Measurements from ENCODE around the gene BRD4.

The BRD4 gene

GRCh38 chr19:15248106-15248505, 84.2 kb downstream of the BRD4 start:
- no peak for TF ChIP-seq CTCF (IDR thresholded peaks at IDR 0.05; ENCODE audit: insufficient read depth, low read depth, low read length, missing control alignments)

GRCh38 chr19:15247107-15248014, 85.0 kb downstream of the BRD4 start:
- no peak overlapping the region for H3K4me3 ChIP-seq (ENCODE audit: low read length)
- no peak for TF ChIP-seq CTCF (IDR thresholded peaks at IDR 0.05; ENCODE audit: insufficient read depth, low read depth, low read length, missing control alignments)
- no peak for DNase-seq (ENCODE audit: low read depth)

More at GRCh38 chr19:15248106-15248505, 84.2 kb downstream of the BRD4 start:
- no peak overlapping the region for H3K4me3 ChIP-seq (ENCODE audit: low read length)
- no peak for DNase-seq (ENCODE audit: low read depth)

GRCh38 chr19:15246198-15246481, 86.2 kb downstream of the BRD4 start:
- TF ChIP-seq CTCF (IDR thresholded peaks at IDR 0.05; ENCODE audit: insufficient read depth, low read depth, low read length, missing control alignments) = no peak
- H3K4me3 ChIP-seq (ENCODE audit: low read length) = no peak overlapping the region
- no peak for DNase-seq (ENCODE audit: low read depth)

GRCh38 chr19:15245370-15246197, 86.8 kb downstream of the BRD4 start:
- no peak overlapping the region for H3K4me3 ChIP-seq (ENCODE audit: low read length)
- DNase-seq (ENCODE audit: low read depth) = no peak
- no peak for TF ChIP-seq CTCF (IDR thresholded peaks at IDR 0.05; ENCODE audit: insufficient read depth, low read depth, low read length, missing control alignments)

- H3K4me3 ChIP-seq (ENCODE audit: low read length) = no peak overlapping the region
- no peak for TF ChIP-seq CTCF (IDR thresholded peaks at IDR 0.05; ENCODE audit: insufficient read depth, low read depth, low read length, missing control alignments)
- DNase-seq (ENCODE audit: low read depth) = no peak
Observed at GRCh38 chr19:15244808-15245207, 87.5 kb downstream of the BRD4 start.

- TF ChIP-seq CTCF (IDR thresholded peaks at IDR 0.05; ENCODE audit: insufficient read depth, low read depth, low read length, missing control alignments) = no peak
- no peak overlapping the region for H3K4me3 ChIP-seq (ENCODE audit: low read length)
- DNase-seq (ENCODE audit: low read depth) = no peak
Observed at GRCh38 chr19:15244106-15244803, 88.1 kb downstream of the BRD4 start.

All from epithelial cell of esophagus (primary cell).